HG02943 (cell line): ENCODE measurements around the gene TSPAN17.
A peak's percentile ranks its signal among the peaks of the same experiment; 100 is the strongest.

ENCODE experiments used
- ATAC-seq: cut with Tn5 transposase; IDR thresholded peaks from one replicate; pipeline ENCODE4 v1.9.1; 2021; ENCODE audit warnings: mild to moderate bottlenecking, low read depth, moderate library complexity; ENCODE audit not compliant: unreplicated experiment

The TSPAN17 gene

DNA sequence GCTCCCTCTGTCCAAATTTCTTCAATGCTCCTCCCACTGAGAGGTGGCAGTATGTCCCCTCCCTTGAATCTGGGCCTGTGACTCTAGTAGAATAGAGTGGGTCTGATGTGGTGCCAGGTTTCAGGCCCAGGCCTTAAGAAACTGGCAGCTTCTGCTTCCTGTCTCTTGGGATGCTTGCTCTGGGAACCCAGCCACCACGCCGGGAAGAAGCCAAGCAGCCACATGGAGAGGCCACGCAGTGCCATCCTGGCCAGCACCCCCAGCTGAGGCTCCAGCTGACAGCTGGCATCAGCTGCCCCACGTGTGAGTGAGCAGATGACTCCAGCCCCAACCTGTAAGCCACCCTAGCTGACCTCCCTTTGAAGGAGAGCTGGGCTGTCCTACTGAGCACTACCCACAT is 7.3 kb upstream of the TSPAN17 start:
- ATAC-seq: no peak

DNA sequence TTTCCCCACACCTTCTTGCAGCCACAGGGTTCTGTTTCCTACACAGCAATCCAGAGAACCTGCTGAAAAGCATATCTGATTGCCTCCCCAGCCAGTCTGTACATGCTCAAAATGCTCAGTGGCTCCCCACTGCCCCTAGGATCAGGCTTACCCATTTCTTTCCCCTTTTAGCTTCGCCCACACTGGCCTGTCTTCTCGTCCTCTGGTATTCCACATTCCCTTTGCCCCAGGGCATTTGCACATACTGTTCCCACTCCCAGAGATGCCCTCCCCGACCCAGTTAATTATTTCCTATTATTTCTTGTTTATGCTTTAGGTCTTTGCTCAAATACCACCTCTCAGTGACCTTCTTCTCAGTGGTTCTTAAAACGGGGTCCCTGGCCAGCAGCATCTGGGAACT is 6.7 kb upstream of the TSPAN17 start:
- no peak for ATAC-seq

DNA sequence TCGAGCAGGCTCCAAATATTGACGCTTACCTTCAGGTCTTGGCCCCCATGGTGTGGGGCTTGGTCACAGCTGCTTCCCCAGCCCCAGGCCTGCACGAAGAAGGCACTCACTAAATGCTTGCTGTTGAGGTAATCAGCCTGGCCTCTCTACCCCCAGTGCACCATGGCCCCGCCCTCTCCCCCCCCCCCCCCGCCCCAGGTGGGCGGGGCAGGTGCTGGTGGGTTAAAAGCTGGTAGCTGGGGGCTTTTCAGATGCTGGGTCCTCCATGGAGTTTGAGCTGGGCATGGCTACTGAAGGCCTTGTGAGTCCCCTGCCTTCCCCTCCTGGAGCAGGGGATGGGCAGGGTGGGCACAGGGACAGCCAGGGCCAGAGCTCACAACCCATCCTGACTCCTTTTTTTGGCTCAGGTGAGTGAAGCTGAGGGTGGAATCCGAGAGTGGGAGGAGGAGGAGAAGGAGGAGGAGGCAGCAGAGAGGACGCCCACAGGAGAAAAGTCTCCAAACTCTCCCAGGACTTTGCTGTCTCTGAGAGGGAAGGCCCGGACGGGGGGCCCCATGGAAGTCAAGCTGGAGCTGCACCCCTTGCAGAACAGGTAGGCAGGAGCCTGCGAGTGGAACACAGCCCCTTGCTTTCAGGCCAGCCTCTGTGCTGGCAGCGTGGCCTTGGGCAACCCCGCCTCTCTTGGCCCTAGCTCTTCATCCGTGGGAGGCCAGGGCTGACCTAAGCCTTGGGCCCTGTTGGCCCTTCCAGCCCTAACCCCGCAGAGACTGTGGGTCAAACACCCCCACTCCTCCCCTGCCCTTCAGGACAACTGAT is 4.4 kb upstream of the TSPAN17 start:
- no peak for ATAC-seq

DNA sequence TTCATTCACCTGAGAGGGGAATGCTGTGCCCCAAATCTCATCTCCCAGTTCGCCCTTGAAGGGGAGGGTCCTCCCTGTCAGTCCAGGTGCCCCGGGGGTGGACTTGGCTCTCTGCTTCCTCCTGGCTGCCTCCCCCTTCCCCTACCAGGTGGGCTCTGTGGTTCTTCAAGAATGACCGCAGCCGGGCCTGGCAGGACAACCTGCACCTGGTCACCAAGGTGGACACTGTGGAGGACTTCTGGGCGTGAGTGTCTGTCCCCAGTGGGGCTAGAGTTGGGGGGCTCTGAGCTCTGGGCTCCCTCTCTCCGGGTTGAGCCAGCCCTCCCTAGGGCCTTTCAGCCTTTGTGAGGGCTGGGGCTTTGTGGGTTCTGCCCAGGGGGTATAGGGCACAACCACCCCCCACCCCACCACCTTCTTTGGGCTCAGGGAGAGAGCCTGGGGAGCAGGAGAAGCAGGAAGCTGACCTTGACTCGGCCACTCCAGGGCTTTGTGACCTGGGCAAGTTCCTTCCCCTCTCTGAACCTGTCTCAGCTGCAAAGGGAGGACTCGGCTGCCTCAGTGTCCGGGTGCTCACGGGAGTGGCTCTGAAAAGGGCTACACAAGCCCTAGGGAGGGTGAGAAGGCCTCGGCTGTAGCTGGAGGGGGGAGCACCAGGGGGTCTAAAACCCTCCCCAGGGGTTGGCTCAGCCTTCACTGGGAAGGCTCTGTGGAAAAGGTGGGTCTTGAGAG is 3.6 kb upstream of the TSPAN17 start:
- ATAC-seq: no peak

DNA sequence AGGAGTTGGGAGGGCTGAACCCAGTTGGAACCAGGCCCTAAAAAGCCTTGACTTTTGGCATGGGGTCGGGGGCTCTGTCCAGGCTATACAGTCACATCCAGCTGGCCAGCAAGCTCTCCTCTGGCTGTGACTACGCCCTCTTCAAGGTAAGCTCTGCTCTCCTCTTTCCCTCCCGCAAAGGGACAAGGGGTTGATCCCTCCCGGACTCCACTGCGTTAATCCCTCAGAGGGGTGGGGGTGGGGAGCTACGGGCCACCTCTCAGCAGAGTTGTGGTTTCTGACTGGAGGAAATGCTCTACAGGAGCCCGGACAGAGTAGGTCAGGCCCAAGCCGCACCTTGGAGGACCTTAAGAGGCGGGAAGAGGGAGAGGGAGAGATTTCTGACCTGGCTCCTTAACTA is 3.0 kb upstream of the TSPAN17 start:
- ATAC-seq: no peak

DNA sequence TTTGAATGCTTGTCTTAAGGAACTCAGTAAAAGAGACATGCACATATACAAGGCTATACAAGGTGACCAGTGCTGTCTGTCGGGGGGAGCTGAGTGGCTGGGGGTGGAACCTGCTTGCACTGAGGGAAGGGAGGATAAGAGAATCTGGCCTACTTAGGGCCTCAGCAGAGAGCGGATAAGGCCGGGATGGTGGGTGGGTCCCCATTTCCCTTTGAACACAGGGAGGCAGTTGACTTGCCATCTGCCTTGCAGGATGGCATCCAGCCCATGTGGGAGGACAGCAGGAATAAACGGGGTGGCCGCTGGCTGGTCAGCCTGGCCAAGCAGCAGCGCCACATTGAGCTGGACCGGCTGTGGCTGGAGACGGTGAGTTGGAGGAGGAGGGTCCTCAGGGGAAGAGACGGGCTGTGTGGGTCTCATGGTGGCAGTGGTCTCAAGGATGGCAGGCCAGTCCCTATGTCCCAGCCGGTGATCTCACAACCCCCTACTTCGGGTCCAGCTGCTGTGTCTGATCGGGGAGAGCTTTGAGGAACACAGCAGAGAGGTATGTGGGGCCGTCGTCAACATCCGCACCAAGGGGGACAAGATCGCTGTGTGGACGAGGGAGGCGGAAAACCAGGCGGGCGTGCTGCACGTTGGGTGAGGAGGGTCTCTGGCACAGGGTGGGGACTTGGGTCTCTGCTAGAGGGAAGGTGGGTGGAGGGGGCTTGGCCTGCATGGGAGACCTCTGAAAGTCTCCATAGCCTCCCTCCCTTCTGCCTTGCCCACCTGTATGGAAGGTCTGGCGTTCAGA is 2.2 kb upstream of the TSPAN17 start:
- ATAC-seq: no peak

DNA sequence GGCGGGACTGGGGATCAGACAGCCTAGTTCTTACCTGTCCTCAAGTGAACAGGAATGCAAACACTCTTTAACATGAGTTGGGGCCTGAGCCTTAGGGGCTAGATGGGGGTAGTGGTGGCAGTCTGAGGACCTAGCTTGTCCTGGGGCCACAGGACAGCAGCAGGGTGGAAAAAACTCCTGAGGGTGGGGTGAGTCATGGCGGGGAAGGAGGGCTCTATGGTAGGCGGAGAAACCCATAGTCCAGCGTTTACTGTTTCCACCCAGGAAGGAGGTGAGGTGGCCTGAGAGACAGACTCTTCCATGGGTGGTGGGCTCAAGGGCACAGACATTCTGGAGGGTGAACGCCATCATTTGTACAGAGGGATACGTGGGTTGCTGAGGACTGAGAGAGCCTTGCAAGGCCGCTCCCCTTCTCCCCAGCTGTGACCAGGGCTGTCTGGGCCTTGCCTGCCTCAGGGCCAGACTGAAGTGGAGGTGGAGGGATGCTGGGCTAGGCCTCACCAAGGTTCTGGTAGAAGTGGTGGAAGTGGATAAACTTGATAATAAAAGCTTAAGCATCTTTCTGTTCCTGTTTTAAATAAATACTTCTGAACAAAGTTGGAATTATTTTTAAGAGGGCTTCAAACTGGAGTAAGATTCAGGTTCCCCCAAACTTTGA is 1.1 kb upstream of the TSPAN17 start:
- ATAC-seq: no peak

DNA sequence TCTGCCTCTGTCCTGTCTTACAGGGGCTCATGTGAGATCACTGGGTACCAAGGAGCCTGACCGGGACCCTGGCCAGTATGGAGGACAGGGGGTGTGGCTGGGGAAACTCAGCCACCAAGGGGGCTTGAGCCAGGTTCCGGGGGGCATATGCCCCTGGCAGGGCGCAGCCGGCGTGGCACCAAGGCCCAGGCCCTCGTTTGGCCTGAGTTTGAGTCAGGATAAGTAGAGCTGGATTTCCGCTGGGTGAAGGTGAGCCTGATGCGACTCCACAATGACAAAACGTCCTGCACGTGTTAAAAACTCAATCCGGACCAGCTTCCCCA is 616 bp upstream of the TSPAN17 start:
- ATAC-seq: peak; percentile 17

DNA sequence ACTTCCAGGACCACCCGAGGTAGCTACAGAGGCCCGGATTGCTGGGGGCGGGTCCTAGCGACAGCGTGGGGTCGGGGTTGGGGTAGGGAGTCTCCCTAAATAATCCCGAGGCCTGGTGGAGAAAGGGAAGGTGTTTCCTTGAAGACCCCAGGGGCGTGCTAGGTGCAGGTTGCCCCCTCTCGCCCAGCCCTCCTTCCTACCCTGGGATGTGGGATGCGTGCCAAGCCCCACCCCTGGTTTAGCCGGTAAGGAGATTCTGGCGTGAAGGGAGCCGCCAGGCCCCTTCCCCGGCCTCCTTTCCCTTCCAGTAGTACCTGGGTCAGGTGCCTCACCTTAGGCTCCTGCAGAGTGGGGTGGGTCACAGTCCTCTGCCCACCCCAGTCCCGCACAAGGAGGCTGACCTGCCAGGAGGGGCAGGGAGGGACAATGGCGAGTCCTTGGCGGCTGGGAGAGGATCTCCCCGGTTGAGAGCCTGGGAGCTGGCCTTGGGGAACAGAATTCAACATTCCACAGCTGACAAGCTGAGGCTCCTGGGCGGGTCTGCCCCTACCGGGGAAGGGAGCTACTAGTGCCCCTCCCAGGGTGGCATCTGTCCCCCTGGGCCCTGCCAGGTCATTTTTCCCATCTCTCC is 674 bp downstream of the TSPAN17 start:
- no peak for ATAC-seq

DNA sequence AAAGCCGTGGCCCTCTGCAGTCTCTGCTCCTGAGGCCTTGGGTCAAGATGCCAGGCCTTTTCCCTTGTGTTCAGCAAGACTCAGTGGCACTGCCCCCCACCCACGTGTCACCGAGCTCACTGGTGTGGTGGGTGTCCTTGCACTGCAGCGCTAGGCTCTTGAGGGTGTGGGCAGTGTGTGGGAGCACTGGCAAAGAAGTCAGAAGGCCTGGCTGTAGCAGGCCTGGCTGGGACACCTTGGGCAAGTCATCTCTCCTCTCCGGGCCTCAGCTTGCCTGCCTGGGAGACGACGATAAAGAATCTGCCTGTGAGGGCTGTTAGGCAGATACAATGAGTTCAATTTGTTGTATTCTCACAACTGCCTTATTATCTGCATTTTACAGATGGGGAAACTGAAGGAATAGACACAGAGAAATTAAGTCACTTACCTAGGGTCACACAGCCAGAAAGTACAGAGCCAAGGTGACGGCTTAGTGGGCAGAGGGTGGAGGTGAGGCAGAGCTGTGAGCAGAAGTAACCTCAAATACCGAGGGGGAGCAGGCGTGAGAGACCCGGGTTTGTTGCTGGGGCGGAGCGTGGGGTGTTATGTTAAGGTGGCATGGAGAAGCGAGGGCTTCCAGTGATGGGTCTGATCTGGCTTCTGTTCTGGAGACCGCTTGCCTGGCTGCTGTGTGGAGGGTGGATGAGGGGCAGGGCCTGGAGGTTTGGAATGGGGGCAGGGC is 1.4 kb downstream of the TSPAN17 start:
- no peak for ATAC-seq

DNA sequence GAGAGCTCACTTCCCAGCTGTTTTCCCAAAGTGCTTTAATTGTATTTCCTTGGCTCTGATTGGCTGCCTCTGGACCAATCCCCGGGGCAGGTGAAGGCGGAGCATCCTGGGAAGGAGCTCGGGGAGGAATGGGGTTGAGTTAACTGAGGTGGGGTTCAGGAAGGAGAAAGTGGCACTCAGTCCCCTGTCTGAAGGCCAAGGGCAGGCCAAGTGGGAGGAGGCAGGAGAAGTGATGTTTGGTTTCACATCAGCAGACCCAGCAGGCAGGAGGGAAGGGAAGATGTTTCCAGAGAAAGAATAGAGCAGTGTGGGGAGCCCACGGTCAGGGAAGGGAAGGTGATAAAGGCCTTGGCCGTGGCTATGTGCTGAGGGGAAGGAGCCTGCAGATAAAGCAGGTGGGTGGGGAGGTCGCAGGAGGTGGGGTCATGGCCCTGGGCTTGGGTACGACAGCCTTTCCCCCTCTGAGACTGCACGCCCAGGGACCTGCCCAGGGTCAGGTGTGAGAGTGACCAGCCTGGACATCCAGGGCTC is 3.1 kb downstream of the TSPAN17 start:
- no peak for ATAC-seq

DNA sequence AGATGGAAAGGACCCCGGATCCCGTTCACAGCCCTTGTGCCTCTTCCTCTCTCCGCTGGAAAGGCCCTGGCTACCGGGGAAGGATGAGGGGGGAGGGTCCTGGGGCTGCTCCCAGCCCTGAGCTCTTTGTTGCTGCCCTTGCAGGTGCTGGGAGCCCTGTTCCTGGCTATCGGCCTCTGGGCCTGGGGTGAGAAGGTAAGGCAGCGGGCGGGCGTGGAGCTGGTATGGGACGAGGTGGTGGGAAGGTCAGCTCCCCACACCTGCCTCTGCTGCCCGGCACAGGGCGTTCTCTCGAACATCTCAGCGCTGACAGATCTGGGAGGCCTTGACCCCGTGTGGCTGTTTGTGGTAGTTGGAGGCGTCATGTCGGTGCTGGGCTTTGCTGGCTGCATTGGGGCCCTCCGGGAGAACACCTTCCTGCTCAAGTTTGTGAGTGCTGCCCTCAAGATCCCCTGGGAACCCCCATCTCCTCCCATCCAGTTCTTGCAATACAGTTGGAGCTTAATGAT is 4.2 kb downstream of the TSPAN17 start:
- ATAC-seq: no peak

DNA sequence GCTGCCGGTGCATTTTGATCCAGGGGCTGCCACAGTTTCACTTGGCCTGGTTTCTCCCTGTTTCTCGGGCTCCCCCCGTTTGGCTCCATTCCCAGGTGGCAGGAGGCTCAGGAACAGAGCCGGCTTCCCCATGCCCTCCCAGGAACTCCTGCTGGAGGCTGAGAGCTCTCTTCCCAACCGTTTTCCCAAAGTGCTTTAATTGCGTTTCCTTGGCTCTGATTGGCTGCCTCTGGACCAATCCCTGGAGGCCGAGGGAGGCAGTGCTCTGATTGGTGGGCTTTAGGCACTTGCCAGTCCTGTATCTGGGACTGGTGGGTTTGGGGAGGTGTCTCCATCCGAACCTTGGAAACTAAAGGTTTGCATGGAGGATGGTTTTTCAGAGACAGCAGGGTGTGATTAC is 4.9 kb downstream of the TSPAN17 start:
- no peak for ATAC-seq

DNA sequence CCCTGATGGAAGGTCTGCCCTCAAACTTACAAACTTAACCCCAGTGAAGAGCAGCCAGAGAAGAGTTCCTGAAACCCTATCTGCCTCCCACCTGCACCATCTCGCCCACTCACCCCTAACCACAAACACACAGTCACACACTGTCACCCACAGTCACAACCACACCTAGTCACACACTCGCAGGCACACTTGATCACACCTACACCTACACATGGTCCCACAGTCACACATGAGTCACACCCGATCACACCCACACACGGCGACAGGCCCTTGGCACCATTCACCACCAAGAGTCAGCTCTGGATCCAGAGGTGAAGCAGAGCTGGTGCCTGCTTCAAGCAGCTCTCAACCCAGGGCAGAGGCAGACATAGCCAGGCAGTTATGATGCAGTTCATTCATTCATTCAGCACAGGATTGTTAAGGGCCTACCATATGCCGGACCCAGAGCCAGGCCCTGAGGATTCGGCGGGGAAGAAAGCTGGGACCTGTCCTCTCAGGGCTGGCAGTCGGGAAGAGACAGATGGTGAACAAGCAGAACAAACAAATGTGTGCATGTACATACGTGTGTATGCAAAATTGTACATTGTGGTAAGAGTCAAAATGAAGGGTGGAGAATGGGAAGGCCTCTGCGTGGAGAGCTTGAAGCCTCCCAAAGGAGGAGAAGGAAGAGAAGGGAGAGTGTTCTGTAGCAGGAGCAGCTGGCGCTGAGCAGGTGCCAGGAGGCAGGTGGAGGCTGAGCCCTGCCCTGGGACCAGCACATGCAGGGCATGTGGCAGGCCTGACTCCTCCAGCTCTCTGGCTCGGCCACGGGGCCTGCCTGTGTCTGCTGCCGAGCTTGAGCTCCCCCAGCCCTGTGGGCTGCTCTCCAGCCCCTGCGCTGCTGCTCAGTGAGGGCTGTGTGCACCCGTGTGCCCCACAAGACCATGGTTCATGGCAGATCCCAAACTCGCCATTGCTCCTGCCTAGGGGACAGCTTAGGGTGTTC is 6.4 kb downstream of the TSPAN17 start:
- no peak for ATAC-seq

DNA sequence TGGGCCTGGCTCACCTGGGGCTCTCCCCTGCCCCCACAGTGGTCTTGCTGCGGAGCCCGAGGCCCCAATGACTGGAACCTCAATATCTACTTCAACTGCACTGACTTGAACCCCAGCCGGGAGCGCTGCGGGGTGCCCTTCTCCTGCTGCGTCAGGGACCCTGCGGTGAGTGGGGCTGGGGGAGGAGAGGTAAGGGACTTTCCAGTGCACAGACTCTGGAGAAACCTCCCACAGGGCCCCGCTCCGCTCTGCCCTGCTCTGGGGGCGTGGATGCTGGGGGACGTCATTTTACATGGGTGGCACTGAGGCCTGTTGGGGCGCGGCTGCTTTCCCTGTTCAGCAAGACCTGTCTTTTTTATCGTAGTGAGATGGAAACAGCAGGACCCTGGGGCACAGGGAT is 7.6 kb downstream of the TSPAN17 start:
- no peak for ATAC-seq

DNA sequence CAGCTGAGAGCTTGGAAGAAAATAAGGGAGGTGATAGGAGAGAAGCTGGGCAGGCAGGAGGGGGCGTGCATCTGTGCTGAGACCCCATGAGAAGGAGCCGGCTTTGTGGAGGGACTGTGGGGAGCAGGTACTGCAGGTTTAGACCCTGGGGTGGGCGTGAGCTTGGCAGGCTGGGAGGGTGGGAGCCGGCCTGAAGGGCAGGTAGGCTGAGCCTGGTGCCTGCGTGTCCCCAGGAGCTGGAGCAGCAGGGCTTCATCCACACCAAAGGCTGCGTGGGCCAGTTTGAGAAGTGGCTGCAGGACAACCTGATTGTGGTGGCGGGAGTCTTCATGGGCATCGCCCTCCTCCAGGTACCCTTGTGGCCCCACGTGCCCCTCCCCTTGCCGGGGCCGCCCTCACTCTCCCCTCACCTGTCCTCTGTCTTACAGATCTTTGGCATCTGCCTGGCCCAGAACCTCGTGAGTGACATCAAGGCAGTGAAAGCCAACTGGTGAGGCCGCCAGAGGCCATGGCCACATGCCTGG is 9.2 kb downstream of the TSPAN17 start:
- no peak for ATAC-seq

DNA sequence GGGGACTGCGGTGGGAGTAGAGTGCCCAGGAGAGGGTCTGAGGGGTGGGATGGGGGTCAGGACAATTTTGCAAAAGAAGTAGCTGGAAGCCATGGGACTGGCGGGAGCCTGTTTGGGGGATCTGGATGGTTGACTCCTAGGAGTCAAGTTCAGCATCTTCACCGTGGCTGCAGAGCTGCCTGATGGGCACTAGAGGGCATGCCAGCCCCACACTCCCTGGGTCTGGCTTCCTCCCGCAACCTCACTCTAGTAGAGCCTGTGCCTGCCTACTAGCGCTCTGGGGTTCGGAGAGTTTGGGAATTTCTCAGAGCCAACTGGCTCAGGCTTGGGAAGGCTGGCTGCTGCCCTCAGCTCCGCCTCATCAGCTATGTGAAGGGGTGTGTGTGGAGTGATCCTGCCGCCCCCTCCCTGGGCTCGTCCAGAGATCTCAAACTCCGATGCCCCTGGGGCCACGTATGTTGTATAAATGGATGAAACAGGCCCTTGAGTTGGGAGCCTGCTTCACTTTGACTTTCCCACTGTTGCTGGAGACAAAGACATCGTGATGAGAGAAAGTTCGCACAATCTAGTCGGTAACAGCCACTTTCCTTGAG is 10.8 kb downstream of the TSPAN17 start:
- ATAC-seq: peak; percentile 49
